SK-N-SH (cell line): ENCODE data around the gene PBX1. TPM values are rescaled to one million over a fixed set of nuclear protein-coding genes. Genes with fewer than 3 reads are reported as not detected.

ENCODE experiments used
- CTCF ChIA-PET: fragments of 300-600, 350-600 bp; formaldehyde crosslinking; extraction: SDS; loops from one replicate; lab custom pipeline; 2021; lab: Yijun Ruan, JAX
- POLR2A ChIA-PET: fragments of 350-600 bp; sonication (Branson Sonifier 250); formaldehyde crosslinking; extraction: SDS; loops from one replicate; lab custom pipeline; 2020; ENCODE audit warnings: antibody characterized with exemption, inconsistent platforms; lab: Yijun Ruan, JAX
- DNase-seq: peaks from one replicate; pipeline ENCODE4 v3.0.0; 2012
- H2AFZ ChIP-seq: fragments of 200-600 bp; sonication (generic); 2 replicates; pipeline ENCODE4 v1.8.1; 2016; ENCODE audit warnings: antibody characterized with exemption, mild to moderate bottlenecking, low read depth
- H3F3A ChIP-seq: fragments of 200-600 bp; sonication (generic); replicated peaks from 2 replicates; pipeline ENCODE3; 2016; ENCODE audit warnings: antibody characterized with exemption, mild to moderate bottlenecking; ENCODE audit not compliant: insufficient read depth
- H3K27ac ChIP-seq, 2 experiments: fragments of 200-500 bp in 1 of 2; fragments of 200-600 bp in 1 of 2; sonication (Bioruptor generic) in 1 of 2; sonication (generic), shearing (Covaris generic) in 1 of 2; 2 replicates each; pipeline versions ENCODE4 v1.5.1 to v1.6.1; 2014 to 2016; ENCODE audit warnings: low read depth in 2 of 2, inconsistent platforms in 1 of 2, low read length in 1 of 2, mild to moderate bottlenecking in 1 of 2, mixed read lengths in 1 of 2
- H3K27me3 ChIP-seq: fragments of 200-600 bp; sonication (generic), shearing (Covaris generic); 2 replicates; pipeline ENCODE4 v1.6.1; 2016; ENCODE audit warnings: mixed run types; ENCODE audit not compliant: insufficient read depth
- H3K36me3 ChIP-seq, 2 experiments: fragments of 200-500 bp in 1 of 2; fragments of 200-600 bp in 1 of 2; sonication (Bioruptor generic) in 1 of 2; sonication (generic) in 1 of 2; replicated peaks in 1 of 2; 2 replicates each; pipeline versions ENCODE3 to v1.5.1; 2014 to 2016; ENCODE audit warnings: low read length in 1 of 2, mild to moderate bottlenecking in 1 of 2; ENCODE audit not compliant: insufficient read depth in 2 of 2, control insufficient read depth in 1 of 2
- H3K4me1 ChIP-seq, 2 experiments: fragments of 200-500 bp in 1 of 2; fragments of 200-600 bp in 1 of 2; sonication (Bioruptor generic) in 1 of 2; sonication (generic), shearing (Covaris generic) in 1 of 2; 2 replicates each; pipeline versions ENCODE4 v1.5.1 to v1.6.1; 2014 to 2016; ENCODE audit warnings: low read depth in 1 of 2, low read length in 1 of 2, mixed run types in 1 of 2; ENCODE audit not compliant: insufficient read depth in 2 of 2, control insufficient read depth in 1 of 2
- H3K4me2 ChIP-seq: fragments of 200-600 bp; sonication (generic), shearing (Covaris generic); 2 replicates; pipeline ENCODE4 v1.6.1; 2017; ENCODE audit warnings: mixed run types
- H3K4me3 ChIP-seq, 2 experiments: fragments of 200-500 bp in 1 of 2; fragments of 200-600 bp in 1 of 2; sonication (Bioruptor generic) in 1 of 2; sonication (generic), shearing (Covaris generic) in 1 of 2; 2 replicates each; pipeline versions ENCODE4 v1.5.1 to v1.8.1; 2014 to 2016; ENCODE audit warnings: low read depth in 2 of 2, inconsistent platforms in 1 of 2, low read length in 1 of 2, mild to moderate bottlenecking in 1 of 2, mixed read lengths in 1 of 2, moderate library complexity in 1 of 2
- H3K79me2 ChIP-seq: fragments of 200-600 bp; sonication (generic); 2 replicates; pipeline ENCODE4 v1.8.1; 2017; ENCODE audit warnings: mild to moderate bottlenecking; ENCODE audit not compliant: insufficient read depth
- H3K9ac ChIP-seq: fragments of 200-600 bp; sonication (generic); 2 replicates; pipeline ENCODE4 v1.6.1; 2017; ENCODE audit warnings: mixed run types
- H3K9me2 ChIP-seq: fragments of 200-600 bp; sonication (generic); 2 replicates; pipeline ENCODE4 v1.6.1; 2017; ENCODE audit warnings: mixed run types
- H3K9me3 ChIP-seq: fragments of 200-600 bp; sonication (generic); 2 replicates; pipeline ENCODE4 v1.6.1; 2017; ENCODE audit warnings: mixed run types, mild to moderate bottlenecking, moderate library complexity
- H4K20me1 ChIP-seq: fragments of 200-600 bp; sonication (generic); 2 replicates; pipeline ENCODE4 v1.6.1; 2017; ENCODE audit warnings: mild to moderate bottlenecking, mixed run types; ENCODE audit not compliant: insufficient read depth
- EP300 ChIP-seq, 2 experiments: IDR thresholded peaks; 2 replicates each; pipeline versions ENCODE4 v1.4.0 to v1.6.1; 2012; ENCODE audit warnings: borderline replicate concordance in 1 of 2, low read depth in 1 of 2, low read length in 1 of 2
- GABPA ChIP-seq: IDR thresholded peaks from 2 replicates; pipeline ENCODE4 v1.4.0; 2012; ENCODE audit warnings: low read depth, mild to moderate bottlenecking
- GATA2 ChIP-seq: sonication (generic); formaldehyde crosslinking; IDR thresholded peaks from 2 replicates; pipeline ENCODE4 v1.5.0; 2020; ENCODE audit warnings: mild to moderate bottlenecking, missing genetic modification reagents
- MAX ChIP-seq: IDR thresholded peaks from 2 replicates; pipeline ENCODE4 v1.4.0; 2012; ENCODE audit warnings: low read depth
- REST ChIP-seq: IDR thresholded peaks from 2 replicates; pipeline ENCODE4 v1.6.1; 2012; ENCODE audit warnings: mild to moderate bottlenecking, low read depth, low read length, moderate library complexity
- RXRA ChIP-seq: IDR thresholded peaks from 2 replicates; pipeline ENCODE4 v1.4.0; 2012; ENCODE audit warnings: low read depth, mild to moderate bottlenecking, borderline replicate concordance
- SMC3 ChIP-seq: IDR thresholded peaks from 2 replicates; pipeline ENCODE4 v1.6.1; 2012; ENCODE audit warnings: low read depth, low read length, improper control_type of control experiment
- TAF1 ChIP-seq: IDR thresholded peaks from 2 replicates; pipeline ENCODE4 v1.6.1; 2012; ENCODE audit warnings: low read depth, mild to moderate bottlenecking, low read length, moderate library complexity, borderline replicate concordance
- TCF12 ChIP-seq: IDR thresholded peaks from 2 replicates; pipeline ENCODE4 v1.4.0; 2012
- TEAD4 ChIP-seq: IDR thresholded peaks from 2 replicates; pipeline ENCODE4 v1.4.0; 2012; ENCODE audit warnings: mild to moderate bottlenecking, borderline replicate concordance; ENCODE audit not compliant: insufficient read depth
- ZBTB33 ChIP-seq: IDR thresholded peaks from 2 replicates; pipeline ENCODE4 v1.4.0; 2012; ENCODE audit warnings: low read depth, borderline replicate concordance
- WGBS: methylation state at CpG from one replicate; pipeline ENCODE4 v1.1.6; 2017; ENCODE audit warnings: low lambda C conversion rate; 5-methylcytosine and 5-hydroxymethylcytosine counted together
- polyA plus RNA-seq, 3 experiments: library from polyadenylated mRNA; depleted of rRNA; stranded (reverse); fragments of >200 nt; gene quantifications; 2 replicates each; pipeline ENCODE4 v1.2.3, GENCODE V29; 2012
- TF ChIP-seq, protein P1 (sequence below): fragments of 150-350 bp; IDR thresholded peaks from 2 replicates; pipeline ENCODE4 v1.6.1; 2017; ENCODE audit warnings: antibody characterized with exemption, low read length, low read depth, borderline replicate concordance
- TF ChIP-seq, protein P2 (sequence below): fragments of 150-350 bp; IDR thresholded peaks from 2 replicates; pipeline ENCODE4 v1.6.1; 2016; ENCODE audit warnings: mild to moderate bottlenecking, low read depth, low read length

Gene PBX1
- polyA plus RNA-seq, 1 of the 3 experiments (the other 2 are of a cell fraction), result 27.0 TPM

- 88% methylated on average over 2 of the region's 2 CpGs for WGBS
- CTCF ChIA-PET, result interaction anchor here (1.2 to 1.5 kb wide), 2 partner anchors 22 to 121 kb away, joined by 3 to 4 read pairs; no protein-coding TSS in a partner anchor
- H3K27ac ChIP-seq, result no peak overlapping the region
Measured at GRCh38 chr1:164667001-164667400, 108.0 kb downstream of the PBX1 start.

DNA sequence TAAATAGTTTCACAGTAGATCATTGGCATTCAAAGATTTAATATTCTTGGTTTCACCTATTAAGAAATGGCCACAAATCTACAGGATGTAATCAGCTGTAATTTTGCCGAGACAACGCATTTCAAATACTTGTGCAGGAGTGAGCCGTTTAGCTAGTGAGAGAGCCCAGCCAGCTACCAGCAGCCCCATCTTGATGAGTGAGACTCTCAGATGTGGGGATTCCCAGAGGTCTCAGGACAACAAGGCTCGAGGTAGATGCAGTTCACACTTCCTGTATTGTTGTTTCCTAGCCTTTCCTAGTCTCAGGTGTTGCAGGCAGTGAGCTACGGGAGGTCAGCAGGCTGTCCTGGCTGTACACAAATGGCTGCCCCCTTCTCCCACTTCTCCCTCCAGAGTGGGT is 108.6 kb downstream of the PBX1 start:
- DNase-seq, result no peak
- Histone ChIP-seq H3K27ac (no peak overlapping the region), H3F3A (no peaks in the 10 kb centered on the region), H3K36me3 (no peaks in the 10 kb centered on the region), H3K79me2 (no peaks in the 10 kb centered on the region), H3K9ac (no peak overlapping the region), H3K9me2 (no peaks in the 10 kb centered on the region), H3K27me3 (no peaks in the 10 kb centered on the region), H4K20me1 (no peaks in the 10 kb centered on the region), H3K4me1 (peaks cover 0 to 14% of the 10 kb centered on the region in 2 experiments; a peak in 2 of 4 replicates), H3K4me3 (no peak overlapping the region), H3K4me2 (no peak overlapping the region), H2AFZ (no peak overlapping the region), H3K9me3 (no peaks in the 10 kb centered on the region)
- ChIA-PET CTCF (interaction anchor here (1.2 to 1.5 kb wide), 2 partner anchors 21 to 120 kb away, joined by 3 to 4 read pairs; no protein-coding TSS in a partner anchor), POLR2A (no interaction called here)
- WGBS, result 91% methylated on average over 5 of the region's 5 CpGs
- no peak for TF ChIP-seq EP300 (IDR thresholded peaks at IDR 0.05; ENCODE audit: borderline replicate concordance in 1 of 2, low read depth in 1 of 2, low read length in 1 of 2)
- no peak for TF ChIP-seq GABPA
- TF ChIP-seq RXRA, result no peak
- no peak for TF ChIP-seq REST
- TF ChIP-seq TCF12, result no peak
- no peak for TF ChIP-seq TAF1
- no peak for TF ChIP-seq ZBTB33
- TF ChIP-seq MAX, result no peak

More at GRCh38 chr1:164667001-164667400, 108.0 kb downstream of the PBX1 start:
- Histone ChIP-seq H3K4me2 (no peak overlapping the region), H3K9me2 (no peaks in the 10 kb centered on the region), H3K36me3 (no peaks in the 10 kb centered on the region), H3K9ac (no peak overlapping the region), H3F3A (no peaks in the 10 kb centered on the region), H3K4me1 (peaks cover 0 to 14% of the 10 kb centered on the region in 2 experiments; a peak in 2 of 4 replicates), H3K9me3 (no peaks in the 10 kb centered on the region), H3K4me3 (no peak overlapping the region), H3K79me2 (no peaks in the 10 kb centered on the region), H4K20me1 (no peaks in the 10 kb centered on the region), H3K27me3 (no peaks in the 10 kb centered on the region), H2AFZ (no peak overlapping the region)
- TF ChIP-seq, protein P1, sequence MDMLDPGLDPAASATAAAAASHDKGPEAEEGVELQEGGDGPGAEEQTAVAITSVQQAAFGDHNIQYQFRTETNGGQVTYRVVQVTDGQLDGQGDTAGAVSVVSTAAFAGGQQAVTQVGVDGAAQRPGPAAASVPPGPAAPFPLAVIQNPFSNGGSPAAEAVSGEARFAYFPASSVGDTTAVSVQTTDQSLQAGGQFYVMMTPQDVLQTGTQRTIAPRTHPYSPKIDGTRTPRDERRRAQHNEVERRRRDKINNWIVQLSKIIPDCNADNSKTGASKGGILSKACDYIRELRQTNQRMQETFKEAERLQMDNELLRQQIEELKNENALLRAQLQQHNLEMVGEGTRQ, result no peak
- no peak for TF ChIP-seq SMC3
- no peak for TF ChIP-seq GATA2
- TF ChIP-seq ZBTB33, result no peak
- no peak for TF ChIP-seq TEAD4
- TF ChIP-seq TAF1, result no peak
- TF ChIP-seq, protein P2, sequence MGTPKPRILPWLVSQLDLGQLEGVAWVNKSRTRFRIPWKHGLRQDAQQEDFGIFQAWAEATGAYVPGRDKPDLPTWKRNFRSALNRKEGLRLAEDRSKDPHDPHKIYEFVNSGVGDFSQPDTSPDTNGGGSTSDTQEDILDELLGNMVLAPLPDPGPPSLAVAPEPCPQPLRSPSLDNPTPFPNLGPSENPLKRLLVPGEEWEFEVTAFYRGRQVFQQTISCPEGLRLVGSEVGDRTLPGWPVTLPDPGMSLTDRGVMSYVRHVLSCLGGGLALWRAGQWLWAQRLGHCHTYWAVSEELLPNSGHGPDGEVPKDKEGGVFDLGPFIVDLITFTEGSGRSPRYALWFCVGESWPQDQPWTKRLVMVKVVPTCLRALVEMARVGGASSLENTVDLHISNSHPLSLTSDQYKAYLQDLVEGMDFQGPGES, result no peak
- DNase-seq, result no peak
- POLR2A ChIA-PET, result interaction anchor here (0.6 kb wide), 1 partner anchor 26 kb away, joined by 3 read pairs; no protein-coding TSS in a partner anchor
